GM19455 (cell line): ENCODE measurements around the gene LGALS3.
"Not testable (repeated sequence)": the region's sequence is repeated elsewhere in the genome, so short reads cannot be mapped to it uniquely, and the experiment has no call there.

ENCODE experiments used
- ATAC-seq: cut with Tn5 transposase; IDR thresholded peaks from one replicate; pipeline ENCODE4 v1.9.1; 2021; ENCODE audit not compliant: unreplicated experiment

Gene LGALS3

DNA sequence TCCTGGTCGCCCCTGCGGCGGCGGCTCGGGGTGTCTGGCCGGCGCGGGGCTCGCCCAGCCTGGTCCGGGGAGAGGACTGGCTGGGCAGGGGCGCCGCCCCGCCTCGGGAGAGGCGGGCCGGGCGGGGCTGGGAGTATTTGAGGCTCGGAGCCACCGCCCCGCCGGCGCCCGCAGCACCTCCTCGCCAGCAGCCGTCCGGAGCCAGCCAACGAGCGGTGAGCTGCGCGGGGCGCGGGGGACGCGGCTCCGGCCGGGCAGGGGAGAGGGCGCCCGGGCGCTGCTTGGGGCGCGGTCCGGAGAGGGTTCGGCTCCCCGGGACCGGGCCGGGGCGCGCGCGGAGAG is at the start of gene LGALS3:
Gene LGALS3, plus strand, starts transcription at position 167 of the 342 bp plus-strand sequence. CDS start 8,122 bp downstream, outside the sequence.
- peak; percentile 71 for ATAC-seq

DNA sequence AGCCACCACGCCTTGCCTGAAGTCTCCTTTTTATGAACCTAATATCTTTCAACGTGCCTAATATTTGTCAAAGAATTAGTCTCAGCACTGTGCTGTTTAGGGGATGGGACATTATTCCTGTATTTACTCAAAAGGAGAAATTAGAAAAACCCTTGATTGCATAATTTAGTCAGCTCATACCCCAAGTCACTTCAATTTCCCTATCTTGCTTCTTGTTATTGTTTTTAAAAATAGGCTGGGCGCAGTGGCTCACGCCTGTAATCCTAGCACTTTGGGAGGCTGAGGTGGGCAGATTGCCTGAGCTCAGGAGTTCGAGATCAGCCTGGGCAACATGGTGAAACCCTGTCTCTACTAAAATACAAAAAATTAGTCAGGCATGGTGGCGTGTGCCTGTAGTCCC is 49.1 kb upstream of the LGALS3 start:
- ATAC-seq, result not testable (repeated sequence)

DNA sequence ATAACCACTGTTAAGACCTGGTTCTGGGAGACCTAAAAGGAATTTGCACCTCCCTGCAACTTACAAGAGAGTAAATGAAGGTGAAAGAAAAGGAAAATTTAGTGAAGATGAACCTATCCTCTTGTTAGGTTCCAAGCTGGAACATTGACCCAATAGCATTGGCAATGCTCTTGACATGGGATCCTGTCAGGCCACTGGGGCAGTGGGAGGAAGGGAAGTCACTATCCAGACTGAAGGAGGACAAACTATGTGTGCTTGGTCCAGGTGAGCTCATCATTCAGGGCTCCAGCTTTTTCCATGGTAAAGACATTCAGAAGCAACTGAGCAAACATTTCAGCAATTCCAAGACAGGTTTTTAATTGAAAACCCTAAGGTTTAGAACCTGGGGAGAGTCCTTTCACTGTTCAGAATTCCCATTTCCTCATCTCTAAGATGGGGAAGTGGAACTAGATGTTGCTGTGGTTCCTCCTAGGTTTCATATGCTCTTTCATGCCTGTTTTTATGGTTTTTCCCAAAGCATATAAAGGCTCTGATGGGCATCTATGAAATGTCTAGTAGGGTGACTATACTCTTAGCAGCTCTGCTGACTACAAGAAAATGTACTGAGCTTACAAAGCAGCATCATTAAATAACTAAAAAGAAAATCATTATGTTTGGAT is 44.5 kb upstream of the LGALS3 start:
- no peak for ATAC-seq

DNA sequence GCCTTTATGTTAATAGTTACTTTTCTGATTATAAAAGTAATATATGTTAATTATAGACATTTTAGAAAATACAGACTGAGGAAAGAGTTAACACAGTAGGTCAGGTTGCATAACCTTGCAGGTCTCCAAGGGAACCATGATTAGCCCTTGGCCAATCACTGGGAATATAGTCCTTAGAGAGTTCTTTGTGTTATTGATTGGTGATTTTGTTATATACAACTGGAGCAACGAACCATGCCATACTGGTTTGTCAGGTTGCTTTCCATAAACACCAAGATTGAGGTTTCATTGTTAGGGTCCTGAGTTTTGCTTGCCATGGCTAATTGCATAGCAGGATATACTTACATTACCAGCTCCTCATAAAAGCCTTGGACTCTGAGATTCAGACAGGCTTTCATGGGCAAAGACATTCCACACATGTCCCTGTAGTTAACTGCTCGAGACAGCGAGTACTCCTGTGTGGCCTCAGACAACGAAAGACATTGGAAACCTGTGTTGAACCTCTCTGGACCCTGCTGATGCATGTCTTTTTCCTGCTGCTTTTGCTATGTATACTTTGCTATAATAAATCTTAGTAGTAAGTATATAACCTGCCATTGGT is 43.9 kb upstream of the LGALS3 start:
- ATAC-seq, result no peak

- ATAC-seq, result no peak
Observed at GRCh38 chr14:55086938-55087337, 42.1 kb upstream of the LGALS3 start.

GRCh38 chr14:55088356-55088755 is 40.7 kb upstream of the LGALS3 start:
- no peak for ATAC-seq

DNA sequence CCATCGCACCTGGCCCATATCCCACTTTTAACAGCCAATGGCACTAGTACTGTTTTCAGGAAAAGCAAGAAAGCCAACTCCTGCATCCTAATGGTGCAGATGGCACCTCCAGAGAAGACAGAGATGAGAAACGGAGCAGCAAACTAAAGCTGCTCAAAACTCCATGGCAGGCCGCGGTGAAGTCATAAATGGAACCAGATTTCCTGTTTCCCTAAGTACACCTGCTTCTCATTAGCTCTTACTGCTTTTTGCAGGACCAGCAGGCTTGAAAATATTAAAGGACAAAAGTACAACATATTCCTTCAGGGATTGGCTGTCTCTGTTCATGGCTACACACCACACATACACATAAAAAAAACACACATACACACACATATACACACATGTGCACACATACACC is 36.7 kb upstream of the LGALS3 start:
- no peak for ATAC-seq

DNA sequence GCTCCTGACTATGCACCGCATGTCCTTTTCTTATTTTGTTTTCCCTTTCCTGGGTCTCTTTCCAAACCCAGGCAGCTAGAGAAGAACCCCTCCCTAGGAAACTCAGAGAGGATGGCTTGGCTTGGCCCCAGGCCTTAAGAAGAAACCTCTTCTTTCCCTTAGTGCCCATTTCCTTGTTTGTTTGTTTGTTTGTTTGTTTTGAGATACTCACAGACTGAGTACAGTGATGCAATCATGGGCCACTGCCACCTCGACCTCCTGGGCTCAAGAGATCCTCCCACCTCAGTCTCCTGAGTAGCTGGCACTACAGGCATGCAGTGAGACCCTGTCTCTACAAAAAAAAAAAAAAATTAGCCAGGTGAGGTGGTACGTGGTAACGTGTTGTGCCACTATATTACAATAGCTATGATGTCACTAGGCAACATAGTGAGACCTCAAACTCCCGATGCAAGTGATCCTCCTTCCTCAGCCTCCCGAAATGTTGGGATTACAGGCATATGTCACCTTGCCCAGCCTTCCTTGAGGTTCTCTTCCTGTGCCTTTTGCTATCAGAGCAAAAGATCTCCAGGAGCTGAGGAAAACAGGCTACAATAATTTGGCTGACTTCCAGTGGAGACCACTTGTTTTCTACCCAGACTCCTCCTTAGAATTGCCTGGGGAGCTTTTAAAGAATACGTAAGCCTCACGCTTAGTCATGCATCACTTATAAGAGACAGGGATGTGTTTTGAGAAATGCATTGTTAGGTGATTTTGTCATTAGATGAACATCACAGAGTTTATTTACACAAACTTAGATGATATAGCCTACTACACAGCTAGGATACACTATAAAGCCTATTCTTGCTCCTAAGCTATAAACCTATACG is 34.5 kb upstream of the LGALS3 start:
- no peak for ATAC-seq

GRCh38 chr14:55097881-55098560 is 31.0 kb upstream of the LGALS3 start:
- ATAC-seq, result peak; percentile 75

- ATAC-seq, result no peak
Observed at GRCh38 chr14:55098561-55098898, 30.5 kb upstream of the LGALS3 start.

- no peak for ATAC-seq
Observed at GRCh38 chr14:55099756-55100155, 29.3 kb upstream of the LGALS3 start.

GRCh38 chr14:55101698-55102097 is 27.4 kb upstream of the LGALS3 start:
- no peak for ATAC-seq

DNA sequence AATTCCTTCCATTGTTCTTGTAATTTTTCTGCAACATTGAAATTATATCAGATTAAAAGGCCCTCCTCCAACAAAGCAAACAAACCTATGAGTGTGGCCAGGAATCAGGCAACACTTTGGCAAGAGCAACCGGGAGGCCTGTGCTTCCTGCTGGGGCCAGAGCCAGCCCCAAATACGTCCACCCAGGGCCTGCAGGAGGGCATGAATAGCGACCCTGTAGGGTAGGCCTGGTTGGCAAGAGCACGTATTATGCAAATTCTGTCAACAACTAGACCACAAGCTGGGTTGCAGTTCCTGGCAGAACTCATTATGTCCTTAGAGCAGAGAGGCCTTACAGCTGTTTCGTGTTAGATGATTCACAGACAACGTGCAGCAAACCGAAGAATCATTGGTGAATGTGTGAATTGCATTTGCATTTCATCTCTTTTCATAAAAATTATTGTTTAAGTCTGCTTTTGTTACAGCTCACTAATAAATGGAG is 26.9 kb upstream of the LGALS3 start:
- peak; percentile 75 for ATAC-seq

DNA sequence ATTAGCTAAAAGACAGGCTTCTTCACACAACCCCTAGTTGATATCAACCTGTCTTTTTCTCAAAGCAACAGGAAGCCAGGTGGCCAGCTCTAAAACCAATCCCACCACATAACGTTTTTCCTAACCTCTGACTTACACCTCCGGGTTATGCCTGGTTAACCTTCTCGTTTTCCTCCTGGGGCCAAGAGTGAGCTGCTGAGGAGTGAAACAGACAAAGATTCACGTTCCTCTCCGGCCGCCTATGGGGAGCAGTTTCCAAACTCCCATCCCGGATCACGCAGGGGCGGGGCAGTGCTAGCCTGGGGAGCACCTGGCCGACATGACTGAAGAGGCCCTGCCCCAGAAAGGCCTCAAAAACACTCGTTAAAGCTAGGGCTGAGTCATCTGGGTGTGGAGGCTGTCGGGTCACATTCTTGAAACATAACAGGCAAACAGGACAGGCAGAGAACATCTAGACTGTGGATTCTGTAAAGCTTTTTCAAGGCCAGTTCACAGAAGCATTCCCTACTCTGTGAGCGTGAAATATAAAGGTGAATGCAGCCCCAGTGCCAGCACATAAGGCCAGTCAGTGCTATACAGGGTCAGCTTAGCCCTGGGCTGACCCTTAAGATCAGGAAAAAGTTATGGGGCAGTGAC is 25.9 kb upstream of the LGALS3 start:
- ATAC-seq, result peak; percentile 38

- ATAC-seq, result no peak
Observed at GRCh38 chr14:55103971-55104954, 24.8 kb upstream of the LGALS3 start.

- no peak for ATAC-seq
Observed at GRCh38 chr14:55105991-55106390, 23.1 kb upstream of the LGALS3 start.

GRCh38 chr14:55107766-55108554 is 21.1 kb upstream of the LGALS3 start:
- peak; percentile 58 for ATAC-seq

- ATAC-seq, result no peak
Observed at GRCh38 chr14:55109836-55110235, 19.2 kb upstream of the LGALS3 start.

DNA sequence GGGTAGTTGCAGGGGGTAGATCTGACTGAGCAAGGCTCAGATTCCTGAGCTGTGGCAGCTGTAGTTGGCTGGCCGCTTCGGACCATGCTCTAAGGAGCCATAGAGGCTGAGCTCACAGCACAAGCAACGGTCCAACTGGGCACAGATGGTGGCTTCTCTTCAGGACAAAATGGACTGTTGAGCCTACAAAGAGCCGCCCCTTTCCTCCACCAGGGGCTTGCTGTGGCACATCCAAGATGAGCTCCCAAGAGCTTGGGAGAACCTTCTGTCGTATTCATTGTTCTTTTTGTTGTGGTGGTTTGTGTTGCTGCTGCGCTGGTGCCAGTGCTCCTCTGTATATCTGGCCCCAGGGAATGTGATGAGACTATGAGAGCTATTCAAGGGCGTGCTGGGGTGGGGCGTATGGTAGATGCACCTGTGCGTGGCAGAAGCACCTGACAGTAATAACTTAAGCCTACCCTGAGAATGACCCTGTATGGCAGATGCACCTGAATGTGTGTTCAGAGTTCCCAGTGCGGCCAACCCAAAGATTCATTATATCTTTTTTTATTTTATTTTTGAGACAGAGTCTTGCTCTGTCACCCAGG is 17.8 kb upstream of the LGALS3 start:
- no peak for ATAC-seq
